PC-9 (cell line): ENCODE measurements around the gene TAS2R3.

Source experiments
- CTCF ChIP-seq: fragments of 200-600 bp; sonication (generic); conservative IDR thresholded peaks from 2 replicates; pipeline ENCODE4 v1.6.1; 2017; ENCODE audit warnings: mixed run types, antibody characterized with exemption, mild to moderate bottlenecking, moderate library complexity
- EZH2 ChIP-seq: fragments of 200-600 bp; sonication (generic); IDR thresholded peaks from 2 replicates; pipeline ENCODE4 v1.8.0; 2017; ENCODE audit warnings: antibody characterized with exemption, low read depth

GRCh38 chr7:141715794-141716689 is 47.9 kb upstream of the TAS2R3 start:
- TF ChIP-seq CTCF = no peak
- TF ChIP-seq EZH2 = no peak
